Trophoblast cell (in vitro differentiated cells and primary cell): ENCODE results near the gene C12orf42.

Experiments
- DNase-seq, 2 donors: peaks; one replicate each; pipeline ENCODE4 v3.0.0-alpha.2; 2016
- H2AFZ ChIP-seq: 2 replicates; pipeline ENCODE4 v1.6.1; 2013; ENCODE audit warnings: low read length, moderate library complexity, mild to moderate bottlenecking; ENCODE audit not compliant: insufficient read depth, poor library complexity
- H2AK5ac ChIP-seq: 2 replicates; pipeline ENCODE4 v1.6.1; 2013; ENCODE audit warnings: mild to moderate bottlenecking, low read length
- H2BK120ac ChIP-seq: 2 replicates; pipeline ENCODE4 v1.6.1; 2013; ENCODE audit warnings: low read length, mild to moderate bottlenecking, moderate library complexity; ENCODE audit not compliant: insufficient read depth, poor library complexity
- H2BK12ac ChIP-seq: 2 replicates; pipeline ENCODE4 v1.6.1; 2013; ENCODE audit warnings: mild to moderate bottlenecking, low read length, moderate library complexity
- H2BK5ac ChIP-seq: 2 replicates; pipeline ENCODE4 v1.6.1; 2013; ENCODE audit warnings: low read length, low read depth, moderate library complexity, mild to moderate bottlenecking; ENCODE audit not compliant: poor library complexity
- H3K14ac ChIP-seq: 2 replicates; pipeline ENCODE4 v1.6.1; 2013; ENCODE audit warnings: mild to moderate bottlenecking, low read length
- H3K18ac ChIP-seq: 2 replicates; pipeline ENCODE4 v1.6.1; 2013; ENCODE audit warnings: mild to moderate bottlenecking, low read length
- H3K23ac ChIP-seq: 2 replicates; pipeline ENCODE4 v1.6.1; 2013; ENCODE audit warnings: low read length
- H3K27ac ChIP-seq: 2 replicates; pipeline ENCODE4 v1.5.1; 2013; ENCODE audit warnings: low read depth, mild to moderate bottlenecking, inconsistent platforms, low read length, moderate library complexity
- H3K27me3 ChIP-seq: 2 replicates; pipeline ENCODE4 v1.6.1; 2013; ENCODE audit warnings: inconsistent platforms, mild to moderate bottlenecking, low read length, moderate library complexity; ENCODE audit not compliant: insufficient read depth
- H3K36me3 ChIP-seq, 2 experiments: 1 replicate in 1 of 2; 2 replicates in 1 of 2; pipeline ENCODE4 v1.6.1; 2013; ENCODE audit warnings: low read length in 2 of 2, mild to moderate bottlenecking in 2 of 2, moderate library complexity in 1 of 2; ENCODE audit not compliant: insufficient read depth in 2 of 2, control insufficient read depth in 1 of 2
- H3K4ac ChIP-seq: 2 replicates; pipeline ENCODE4 v1.6.1; 2013; ENCODE audit warnings: low read depth, mild to moderate bottlenecking, low read length, moderate library complexity
- H3K4me1 ChIP-seq, 2 experiments: 1 replicate in 1 of 2; 2 replicates in 1 of 2; pipeline ENCODE4 v1.6.1; 2013; ENCODE audit warnings: low read length in 2 of 2, mild to moderate bottlenecking in 2 of 2, moderate library complexity in 1 of 2; ENCODE audit not compliant: insufficient read depth in 2 of 2, control insufficient read depth in 1 of 2
- H3K4me2 ChIP-seq: 2 replicates; pipeline ENCODE4 v1.6.1; 2013; ENCODE audit warnings: inconsistent platforms, mild to moderate bottlenecking, low read length, moderate library complexity
- H3K4me3 ChIP-seq: 2 replicates; pipeline ENCODE4 v1.5.1; 2013; ENCODE audit warnings: mild to moderate bottlenecking, low read depth, low read length, inconsistent platforms
- H3K79me1 ChIP-seq: one replicate; pipeline ENCODE4 v1.6.1; 2013; ENCODE audit warnings: low read length
- H3K79me2 ChIP-seq: 2 replicates; pipeline ENCODE4 v1.6.1; 2013; ENCODE audit warnings: low read length, mild to moderate bottlenecking; ENCODE audit not compliant: control insufficient read depth, insufficient read depth, poor library complexity
- H3K9ac ChIP-seq: 2 replicates; pipeline ENCODE4 v1.6.1; 2013; ENCODE audit warnings: mild to moderate bottlenecking, low read length
- H3K9me3 ChIP-seq: 2 replicates; pipeline ENCODE4 v1.6.1; 2013; ENCODE audit warnings: low read depth, mild to moderate bottlenecking, control low read depth, inconsistent platforms, low read length; ENCODE audit not compliant: insufficient read depth
- H4K12ac ChIP-seq: 2 replicates; pipeline ENCODE4 v1.6.1; 2013; ENCODE audit warnings: low read depth, mild to moderate bottlenecking, low read length, moderate library complexity
- H4K8ac ChIP-seq: 2 replicates; pipeline ENCODE4 v1.6.1; 2013; ENCODE audit warnings: low read depth, mild to moderate bottlenecking, low read length, moderate library complexity
- H4K91ac ChIP-seq: one replicate; pipeline ENCODE4 v1.6.1; 2013; ENCODE audit warnings: low read depth, mild to moderate bottlenecking, low read length, moderate library complexity
- WGBS: extraction: QIAGEN DNeasy Blood & Tissue Kit; methylation state at CpG from one replicate; pipeline ENCODE4 v1.1.7; 2013; ENCODE audit warnings: missing lambda C conversion rate; ENCODE audit not compliant: insufficient read length, insufficient coverage; ENCODE audit errors: extremely low coverage; 5-methylcytosine and 5-hydroxymethylcytosine counted together

The C12orf42 gene

DNA sequence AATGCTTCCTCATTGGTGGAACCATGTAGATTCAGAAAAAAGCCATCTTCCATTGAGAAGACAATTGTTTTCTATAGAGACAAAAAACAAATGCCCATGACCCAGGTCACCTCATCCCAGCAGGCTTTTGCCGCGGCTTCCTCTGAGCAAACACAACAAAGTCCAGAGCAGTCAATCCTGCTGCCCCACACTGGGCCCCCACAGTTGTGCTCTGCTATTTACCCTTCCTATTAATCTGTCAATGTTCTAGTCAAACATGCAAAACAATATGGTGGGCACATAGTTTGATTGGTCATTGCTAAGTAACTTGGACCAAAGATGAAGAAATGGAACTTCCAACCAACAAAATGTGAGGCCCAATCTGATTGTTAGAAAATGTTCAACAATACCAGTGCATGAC lies 20.7 kb downstream of the C12orf42 start:
- H3K9ac ChIP-seq: no peak overlapping the region
- no peak overlapping the region for H4K91ac ChIP-seq
- H3K18ac ChIP-seq: no peak overlapping the region
- H3K27ac ChIP-seq: no peak overlapping the region
- no peaks in the 10 kb centered on the region for H3K9me3 ChIP-seq
- H2BK5ac ChIP-seq: no peak overlapping the region
- no peak overlapping the region for H2AK5ac ChIP-seq
- no peaks in the 10 kb centered on the region for H3K27me3 ChIP-seq
- no peak overlapping the region for H3K14ac ChIP-seq
- DNase-seq: no peak
- no peak overlapping the region for H3K23ac ChIP-seq
- H3K79me1 ChIP-seq: no peaks in the 10 kb centered on the region
- no peaks in the 10 kb centered on the region for H3K79me2 ChIP-seq
- H4K12ac ChIP-seq: no peak overlapping the region
- H2BK12ac ChIP-seq: no peak overlapping the region
- no peaks in the 10 kb centered on the region for H3K36me3 ChIP-seq
- WGBS: no CpG with 5 or more reads among the region's 2 CpGs
- H3K4me2 ChIP-seq: no peak overlapping the region
- H4K8ac ChIP-seq: no peak overlapping the region
- H3K4ac ChIP-seq: no peak overlapping the region
- H3K4me1 ChIP-seq: no peaks in the 10 kb centered on the region
- no peak overlapping the region for H2BK120ac ChIP-seq
- no peak overlapping the region for H3K4me3 ChIP-seq
- no peak overlapping the region for H2AFZ ChIP-seq

DNA sequence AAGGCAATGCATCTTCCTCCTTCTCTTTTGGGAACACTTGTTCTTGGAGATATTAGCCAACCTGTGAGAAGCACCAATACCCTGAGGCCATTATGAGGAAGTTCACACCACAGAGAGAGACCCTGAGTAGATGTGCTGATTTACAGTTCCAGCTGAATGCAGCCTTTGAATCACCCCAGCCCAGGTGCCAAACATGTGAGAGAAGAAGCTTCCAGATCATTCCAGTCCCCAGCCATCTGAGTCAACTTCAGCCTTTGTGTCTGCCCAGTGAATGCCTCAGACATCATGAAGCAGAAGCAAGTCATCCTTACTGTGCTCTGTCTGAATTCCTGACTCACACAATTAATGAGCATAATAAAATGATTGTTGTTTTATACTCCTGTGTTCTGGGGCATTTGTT lies 25.1 kb downstream of the C12orf42 start:
- H3K4me1 ChIP-seq: no peaks in the 10 kb centered on the region
- no peaks in the 10 kb centered on the region for H3K27me3 ChIP-seq
- DNase-seq: no peak
- H3K14ac ChIP-seq: no peak overlapping the region
- no peak overlapping the region for H4K8ac ChIP-seq
- H4K91ac ChIP-seq: no peak overlapping the region
- no peak overlapping the region for H3K23ac ChIP-seq
- H3K4ac ChIP-seq: no peak overlapping the region
- H2BK5ac ChIP-seq: no peak overlapping the region
- no peaks in the 10 kb centered on the region for H3K36me3 ChIP-seq
- H3K4me2 ChIP-seq: no peak overlapping the region
- H4K12ac ChIP-seq: no peak overlapping the region
- H3K18ac ChIP-seq: no peak overlapping the region
- no peak overlapping the region for H2AFZ ChIP-seq
- H2BK120ac ChIP-seq: no peak overlapping the region
- H2BK12ac ChIP-seq: no peak overlapping the region
- no peak overlapping the region for H2AK5ac ChIP-seq
- H3K9me3 ChIP-seq: peaks cover 2% of the 10 kb centered on the region
- no peak overlapping the region for H3K4me3 ChIP-seq
- no peak overlapping the region for H3K9ac ChIP-seq
- H3K27ac ChIP-seq: no peak overlapping the region
- H3K79me2 ChIP-seq: no peaks in the 10 kb centered on the region
- H3K79me1 ChIP-seq: no peaks in the 10 kb centered on the region

GRCh38 chr12:103469719-103470118 lies 26.0 kb downstream of the C12orf42 start:
- Histone ChIP-seq H2BK12ac (no peak overlapping the region), H3K9ac (no peak overlapping the region), H3K9me3 (peaks cover 2% of the 10 kb centered on the region), H3K79me1 (no peaks in the 10 kb centered on the region), H2BK120ac (no peak overlapping the region), H3K4me3 (no peak overlapping the region), H3K4me1 (no peaks in the 10 kb centered on the region), H4K91ac (no peak overlapping the region), H3K4me2 (no peak overlapping the region), H3K27ac (no peak overlapping the region), H3K18ac (no peak overlapping the region), H4K12ac (no peak overlapping the region), H3K14ac (no peak overlapping the region), H3K4ac (no peak overlapping the region), H2AFZ (no peak overlapping the region), H3K36me3 (no peaks in the 10 kb centered on the region), H2BK5ac (no peak overlapping the region), H4K8ac (no peak overlapping the region), H3K27me3 (no peaks in the 10 kb centered on the region), H3K23ac (no peak overlapping the region), H2AK5ac (no peak overlapping the region), H3K79me2 (no peaks in the 10 kb centered on the region)
- no CpG with 5 or more reads among the region's 5 CpGs for WGBS
- no peak for DNase-seq

GRCh38 chr12:103468837-103469236 lies 26.9 kb downstream of the C12orf42 start:
- Histone ChIP-seq H2BK12ac (no peak overlapping the region), H2BK5ac (no peak overlapping the region), H3K4me1 (no peaks in the 10 kb centered on the region), H3K36me3 (no peaks in the 10 kb centered on the region), H2BK120ac (no peak overlapping the region), H3K79me1 (no peaks in the 10 kb centered on the region), H2AK5ac (no peak overlapping the region), H3K23ac (no peak overlapping the region), H4K91ac (no peak overlapping the region), H4K8ac (no peak overlapping the region), H2AFZ (no peak overlapping the region), H4K12ac (no peak overlapping the region), H3K27me3 (no peaks in the 10 kb centered on the region), H3K9ac (no peak overlapping the region), H3K4ac (no peak overlapping the region), H3K79me2 (no peaks in the 10 kb centered on the region), H3K18ac (no peak overlapping the region), H3K9me3 (peaks cover 2% of the 10 kb centered on the region), H3K27ac (no peak overlapping the region), H3K4me2 (no peak overlapping the region), H3K14ac (no peak overlapping the region), H3K4me3 (no peak overlapping the region)
- WGBS: no CpG with 5 or more reads among the region's 3 CpGs
- no peak for DNase-seq
